B cell (primary cell): ENCODE results near the gene LMO7.

Source experiments
- CTCF ChIP-seq: fragments of 200-600 bp; IDR thresholded peaks from one replicate; pipeline ENCODE4 v1.8.0; 2022; ENCODE audit warnings: antibody characterized with exemption, mild to moderate bottlenecking
- EZH2 ChIP-seq: IDR thresholded peaks from 2 replicates; pipeline ENCODE4 v1.6.1; 2012; ENCODE audit warnings: borderline replicate concordance, low read depth, mild to moderate bottlenecking, moderate library complexity, low read length; ENCODE audit not compliant: insufficient read depth, poor library complexity, severe bottlenecking

GRCh38 chr13:75857291-75857690 is 221.2 kb downstream of the LMO7 start:
- TF ChIP-seq EZH2 = no peak
- no peak for TF ChIP-seq CTCF
